ENCODE measurements around the gene GFRA4. TPM values are rescaled to one million over a fixed set of nuclear protein-coding genes. Genes with fewer than 3 reads are reported as not detected.
A peak's percentile ranks its signal among the peaks of the same experiment; 100 is the strongest.

GFRA4 gene
- total RNA-seq, 1 experiment from 2014 or later, result not detected

- peaks cover 4% of the 10 kb centered on the region; the same call in 1 of the 2 replicates for H3K4me1 ChIP-seq (ENCODE audit: control insufficient read depth, insufficient read depth, low read length)
- POLR2A ChIA-PET, result no interaction called here
- no TSS peak for BruUV-seq (replicated peaks)
Observed at GRCh38 chr20:3706774-3707507, 43.7 kb upstream of the GFRA4 start.

More at GRCh38 chr20:3706774-3707507, 43.7 kb upstream of the GFRA4 start:
- H3K36me3 ChIP-seq (ENCODE audit: control insufficient read depth, insufficient read depth, low read length), result no peaks in the 10 kb centered on the region
- H3K27me3 ChIP-seq (ENCODE audit: control insufficient read depth, insufficient read depth, low read length), result no peaks in the 10 kb centered on the region
- H3K9me3 ChIP-seq (ENCODE audit: control insufficient read depth, insufficient read depth, low read depth, low read length), result no peaks in the 10 kb centered on the region
- intact Hi-C loops (cut with micrococcal nuclease; ENCODE audit: unreplicated experiment) (no loop called here), in situ Hi-C loops (cut with HindIII; ENCODE audit: low pct_unique_long_range_greater_than_20kb, low sequenced_read_pairs) (no loop called here)
- TF ChIP-seq POLR2AphosphoS5 (IDR thresholded peaks at IDR 0.05; ENCODE audit: low read depth, low read length) (no peak), TCF7L2 (IDR thresholded peaks at IDR 0.05; ENCODE audit: low read depth, low read length) (no peak), CTCF (IDR thresholded peaks at IDR 0.05) (no peak), SIN3A (IDR thresholded peaks at IDR 0.05; ENCODE audit: borderline replicate concordance, insufficient read depth, low read depth, low read length) (no peak), REST (IDR thresholded peaks at IDR 0.05; ENCODE audit: insufficient read depth in 1 of 2, low read depth in 2 of 2, low read length in 1 of 2) (no peak)
- DNase-seq (ENCODE audit: low read depth, low spot score), result no peak
- no peak overlapping the region for H3K27ac ChIP-seq (ENCODE audit: low read length)
- ATAC-seq, result peak; percentile 47; the same call in 1 of the 2 replicates
- CTCF ChIA-PET, result interaction anchor here (0.5 to 1.6 kb wide), 5 partner anchors 9 to 138 kb away, joined by 3 to 8 read pairs (median 6); no protein-coding TSS in a partner anchor
- H3K4me3 ChIP-seq (ENCODE audit: low read depth in 2 of 2, low read length in 2 of 2), result no peak overlapping the region
